ENCODE results near the gene SUPT6H.

Gene SUPT6H

GRCh38 chr17:28750178-28751047, 88.4 kb downstream of the SUPT6H start:
- TF ChIP-seq CSRNP3 (CRISPR knock-in tag; IDR thresholded peaks at IDR 0.05), result no peak
- TF ChIP-seq OSR1 (CRISPR knock-in tag; IDR thresholded peaks at IDR 0.05), result no peak
- TF ChIP-seq GLIS3 (CRISPR knock-in tag; IDR thresholded peaks at IDR 0.05), result 0 out of 2 replicates have a peak, but pooled peaks have one; percentile 42
- TF ChIP-seq ISL1 (CRISPR knock-in tag; IDR thresholded peaks at IDR 0.05), result no peak
- TF ChIP-seq PATZ1 (CRISPR knock-in tag; IDR thresholded peaks at IDR 0.05; ENCODE audit: borderline replicate concordance), result no peak
- TF ChIP-seq PPARA (CRISPR knock-in tag; IDR thresholded peaks at IDR 0.05; ENCODE audit: borderline replicate concordance), result no peak
- TF ChIP-seq POU6F1 (CRISPR knock-in tag; IDR thresholded peaks at IDR 0.05; ENCODE audit: borderline replicate concordance, low read depth), result no peak
- ATAC-seq, result peak; percentile 81

GRCh38 chr17:28751600-28752366, 89.8 kb downstream of the SUPT6H start:
- TF ChIP-seq RARB (CRISPR knock-in tag; IDR thresholded peaks at IDR 0.05), result no peak
- no peak for TF ChIP-seq GLIS3 (CRISPR knock-in tag; IDR thresholded peaks at IDR 0.05)
- TF ChIP-seq TCF4 (CRISPR knock-in tag; IDR thresholded peaks at IDR 0.05; ENCODE audit: borderline replicate concordance), result no peak
- no peak for TF ChIP-seq SNAI2 (CRISPR knock-in tag; IDR thresholded peaks at IDR 0.05)
- TF ChIP-seq TOX (CRISPR knock-in tag; IDR thresholded peaks at IDR 0.05; ENCODE audit: borderline replicate concordance), result no peak
- no peak for TF ChIP-seq ZNF565 (CRISPR knock-in tag; conservative IDR thresholded peaks at IDR 0.05; ENCODE audit: low read depth)
- TF ChIP-seq PATZ1 (CRISPR knock-in tag; IDR thresholded peaks at IDR 0.05; ENCODE audit: borderline replicate concordance), result no peak; the same call in 1 of the 2 replicates
- TF ChIP-seq CREB5 (CRISPR knock-in tag; IDR thresholded peaks at IDR 0.05; ENCODE audit: low read depth), result no peak
- no peak for TF ChIP-seq ZNF8 (CRISPR knock-in tag; IDR thresholded peaks at IDR 0.05)
- TF ChIP-seq ARNTL (CRISPR knock-in tag; IDR thresholded peaks at IDR 0.05; ENCODE audit: borderline replicate concordance, low read depth), result no peak
- no peak for TF ChIP-seq ESRRG (CRISPR knock-in tag; IDR thresholded peaks at IDR 0.05)
- no peak for TF ChIP-seq CSDC2 (CRISPR knock-in tag; IDR thresholded peaks at IDR 0.05)
- TF ChIP-seq ZNF70 (CRISPR knock-in tag; IDR thresholded peaks at IDR 0.05), result no peak
- ATAC-seq, result no peak
